ENCODE measurements around the gene SIM1. TPM values are rescaled to one million over a fixed set of nuclear protein-coding genes. Genes with fewer than 3 reads are reported as not detected.

SIM1 gene
- total RNA-seq: 0.34 TPM in 1 of 2 replicates, not detected in the other

- DNase-seq (ENCODE audit: extremely low read depth, low read depth, low spot score): no peak
Measured at GRCh38 chr6:100464903-100465700, at the start of gene SIM1. TSS of gene SIM1 (minus strand) at chr6:100464921. CDS start at chr6:100463468, 1,453 bp downstream.

- DNase-seq (ENCODE audit: extremely low read depth, low read depth, low spot score): no peak
Measured at GRCh38 chr6:100512203-100512862, 47.6 kb upstream of the SIM1 start.

GRCh38 chr6:100509101-100509500, 44.4 kb upstream of the SIM1 start:
- no peak for DNase-seq (ENCODE audit: extremely low read depth, low read depth, low spot score)

GRCh38 chr6:100506651-100507050, 41.9 kb upstream of the SIM1 start:
- peak; percentile 18 for DNase-seq (ENCODE audit: extremely low read depth, low read depth, low spot score)

GRCh38 chr6:100504786-100505737, 40.3 kb upstream of the SIM1 start:
- DNase-seq (ENCODE audit: extremely low read depth, low read depth, low spot score): peak; percentile 29

GRCh38 chr6:100503043-100503705, 38.5 kb upstream of the SIM1 start:
- no peak for DNase-seq (ENCODE audit: extremely low read depth, low read depth, low spot score)

GRCh38 chr6:100493206-100493888, 28.6 kb upstream of the SIM1 start:
- no peak for DNase-seq (ENCODE audit: extremely low read depth, low read depth, low spot score)

- DNase-seq (ENCODE audit: extremely low read depth, low read depth, low spot score): no peak
Measured at GRCh38 chr6:100491952-100492670, 27.4 kb upstream of the SIM1 start.

GRCh38 chr6:100490065-100490464, 25.3 kb upstream of the SIM1 start:
- DNase-seq (ENCODE audit: extremely low read depth, low read depth, low spot score): no peak

- DNase-seq (ENCODE audit: extremely low read depth, low read depth, low spot score): no peak
Measured at GRCh38 chr6:100488244-100488643, 23.5 kb upstream of the SIM1 start.

- no peak for DNase-seq (ENCODE audit: extremely low read depth, low read depth, low spot score)
Measured at GRCh38 chr6:100487638-100488037, 22.9 kb upstream of the SIM1 start.

GRCh38 chr6:100485268-100485667, 20.5 kb upstream of the SIM1 start:
- DNase-seq (ENCODE audit: extremely low read depth, low read depth, low spot score): no peak

GRCh38 chr6:100484474-100484873, 19.8 kb upstream of the SIM1 start:
- no peak for DNase-seq (ENCODE audit: extremely low read depth, low read depth, low spot score)

- no peak for DNase-seq (ENCODE audit: extremely low read depth, low read depth, low spot score)
Measured at GRCh38 chr6:100482698-100483097, 18.0 kb upstream of the SIM1 start.

- DNase-seq (ENCODE audit: extremely low read depth, low read depth, low spot score): no peak
Measured at GRCh38 chr6:100479179-100480035, 14.7 kb upstream of the SIM1 start.

- DNase-seq (ENCODE audit: extremely low read depth, low read depth, low spot score): no peak
Measured at GRCh38 chr6:100475554-100476320, 11.0 kb upstream of the SIM1 start.

GRCh38 chr6:100473182-100473581, 8.5 kb upstream of the SIM1 start:
- no peak for DNase-seq (ENCODE audit: extremely low read depth, low read depth, low spot score)

- DNase-seq (ENCODE audit: extremely low read depth, low read depth, low spot score): no peak
Measured at GRCh38 chr6:100472674-100473073, 8.0 kb upstream of the SIM1 start.

Measured in glomerular endothelial cell (primary cell).